Prostate gland (tissue), 2 donors: Measurements from ENCODE around the gene LDLRAD4.

Experiments used
- CTCF ChIP-seq, 4 experiments: fragments of 200-600 bp in 2 of 4; fragments of 450-650 bp in 2 of 4; sonication (generic) in 2 of 4; IDR thresholded peaks; 1 replicate in 3 of 4; 2 replicates in 1 of 4; pipeline ENCODE4 v1.5.1; 2016 to 2019; ENCODE audit warnings: antibody characterized with exemption in 4 of 4, mild to moderate bottlenecking in 2 of 4, moderate library complexity in 2 of 4
- POLR2A ChIP-seq: fragments of 450-650 bp; IDR thresholded peaks from one replicate; pipeline ENCODE4 v1.6.1; 2016; ENCODE audit warnings: antibody characterized with exemption, mild to moderate bottlenecking
- POLR2AphosphoS5 ChIP-seq: sonication (generic); formaldehyde crosslinking; IDR thresholded peaks from one replicate; pipeline ENCODE4 v1.6.1; 2017; ENCODE audit warnings: antibody characterized with exemption

GRCh38 chr18:13245481-13246000 lies 27.0 kb downstream of the LDLRAD4 start:
- TF ChIP-seq CTCF (IDR thresholded peaks at IDR 0.05) = no peak
- no peak for TF ChIP-seq POLR2A
- no peak for TF ChIP-seq POLR2AphosphoS5
